ENCODE measurements around the gene FAM114A1. TPM values are rescaled to one million over a fixed set of nuclear protein-coding genes. Genes with fewer than 3 reads are reported as not detected.

Gene FAM114A1
- total RNA-seq, 1 donor from 2014 or later: 159 TPM

DNA sequence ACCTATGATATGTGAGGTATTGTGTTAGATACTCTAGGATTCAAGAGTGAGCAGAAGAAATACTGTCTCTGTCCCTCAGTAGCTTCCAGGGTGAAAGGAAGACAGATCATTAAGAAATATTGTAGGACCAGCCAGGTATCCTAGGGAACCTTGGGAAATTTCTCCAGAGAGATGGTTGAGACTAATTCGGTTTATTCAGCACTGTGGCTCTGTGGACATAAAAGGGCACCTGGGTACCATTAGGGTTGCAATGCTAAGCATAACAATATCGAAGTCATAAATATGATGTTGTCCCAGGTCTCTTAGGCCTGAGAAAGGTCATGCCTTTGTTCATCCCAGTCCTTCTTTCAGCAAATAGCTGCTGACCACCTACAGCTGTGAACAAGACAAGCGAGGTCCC, 61.0 kb downstream of the FAM114A1 start:
- no peak overlapping the region for H3K4me2 ChIP-seq (ENCODE audit: low read length)
- H3K4me1 Mint-ChIP-seq (ENCODE audit: low read depth, unreplicated experiment): peaks cover 2% of the 10 kb centered on the region
- no peak overlapping the region for H3K27ac Mint-ChIP-seq (ENCODE audit: unreplicated experiment)
- TF ChIP-seq EZH2 (IDR thresholded peaks at IDR 0.05; ENCODE audit: insufficient read depth, low read length): no peak
- TF ChIP-seq, protein P1, sequence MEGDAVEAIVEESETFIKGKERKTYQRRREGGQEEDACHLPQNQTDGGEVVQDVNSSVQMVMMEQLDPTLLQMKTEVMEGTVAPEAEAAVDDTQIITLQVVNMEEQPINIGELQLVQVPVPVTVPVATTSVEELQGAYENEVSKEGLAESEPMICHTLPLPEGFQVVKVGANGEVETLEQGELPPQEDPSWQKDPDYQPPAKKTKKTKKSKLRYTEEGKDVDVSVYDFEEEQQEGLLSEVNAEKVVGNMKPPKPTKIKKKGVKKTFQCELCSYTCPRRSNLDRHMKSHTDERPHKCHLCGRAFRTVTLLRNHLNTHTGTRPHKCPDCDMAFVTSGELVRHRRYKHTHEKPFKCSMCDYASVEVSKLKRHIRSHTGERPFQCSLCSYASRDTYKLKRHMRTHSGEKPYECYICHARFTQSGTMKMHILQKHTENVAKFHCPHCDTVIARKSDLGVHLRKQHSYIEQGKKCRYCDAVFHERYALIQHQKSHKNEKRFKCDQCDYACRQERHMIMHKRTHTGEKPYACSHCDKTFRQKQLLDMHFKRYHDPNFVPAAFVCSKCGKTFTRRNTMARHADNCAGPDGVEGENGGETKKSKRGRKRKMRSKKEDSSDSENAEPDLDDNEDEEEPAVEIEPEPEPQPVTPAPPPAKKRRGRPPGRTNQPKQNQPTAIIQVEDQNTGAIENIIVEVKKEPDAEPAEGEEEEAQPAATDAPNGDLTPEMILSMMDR (IDR thresholded peaks at IDR 0.05; ENCODE audit: insufficient read depth, low read depth, low read length): no peak
- peaks cover 21% of the 10 kb centered on the region for H3K36me3 Mint-ChIP-seq (ENCODE audit: low read depth, unreplicated experiment)
- H3K4me3 Mint-ChIP-seq (ENCODE audit: unreplicated experiment): no peak overlapping the region
- no peak overlapping the region for H3K9ac ChIP-seq (ENCODE audit: low read length)
- no peaks in the 10 kb centered on the region for H3K27me3 ChIP-seq (ENCODE audit: insufficient read depth, low read length)
- H3K4me3 ChIP-seq (ENCODE audit: insufficient read depth, low read depth, low read length): no peak overlapping the region
- no peaks in the 10 kb centered on the region for H3K9me3 ChIP-seq (ENCODE audit: insufficient read depth, low read depth, low read length)
- no peak overlapping the region for H2AFZ ChIP-seq (ENCODE audit: low read depth, low read length)
- H4K20me1 ChIP-seq (ENCODE audit: insufficient read depth, low read length): peaks cover 32% of the 10 kb centered on the region
- H3K4me1 ChIP-seq (ENCODE audit: insufficient read depth, low read length): no peaks in the 10 kb centered on the region
- H3K9me3 Mint-ChIP-seq (ENCODE audit: unreplicated experiment): no peaks in the 10 kb centered on the region
- peaks cover 75% of the 10 kb centered on the region for H3K36me3 ChIP-seq (ENCODE audit: insufficient read depth, low read length)
- no peaks in the 10 kb centered on the region for H3K27me3 Mint-ChIP-seq (ENCODE audit: low read depth, unreplicated experiment)
- FAIRE-seq (no peak), DNase-seq (ENCODE audit: low read depth) (no peak)
- no peaks in the 10 kb centered on the region for H3K79me2 ChIP-seq (ENCODE audit: insufficient read depth, low read length)
- no peak overlapping the region for H3K27ac ChIP-seq (ENCODE audit: low read depth, low read length)

DNA sequence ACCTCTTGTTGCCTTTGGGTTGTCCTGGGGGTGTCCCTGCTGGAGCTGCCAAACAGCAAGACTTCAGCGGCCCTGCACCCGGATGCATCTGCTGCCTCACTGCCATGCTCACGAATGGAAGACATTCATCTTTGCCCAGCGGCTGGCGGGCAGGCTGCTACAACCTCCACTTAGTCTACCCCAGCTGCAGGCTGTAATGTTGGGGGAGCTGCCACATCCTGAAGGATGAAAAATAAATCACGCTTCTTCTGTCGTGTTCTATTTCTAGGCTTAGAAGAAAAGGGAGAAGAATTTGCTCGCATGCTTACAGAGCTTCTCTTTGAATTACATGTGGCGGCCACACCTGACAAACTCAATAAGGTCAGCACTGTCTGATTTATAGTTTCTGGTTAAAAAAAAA, 61.4 kb downstream of the FAM114A1 start:
- Mint-ChIP-seq H3K27me3 (ENCODE audit: low read depth, unreplicated experiment) (no peaks in the 10 kb centered on the region), H3K27ac (ENCODE audit: unreplicated experiment) (no peak overlapping the region), H3K4me3 (ENCODE audit: unreplicated experiment) (no peak overlapping the region), H3K36me3 (ENCODE audit: low read depth, unreplicated experiment) (peaks cover 24% of the 10 kb centered on the region), H3K9me3 (ENCODE audit: unreplicated experiment) (no peaks in the 10 kb centered on the region), H3K4me1 (ENCODE audit: low read depth, unreplicated experiment) (no peaks in the 10 kb centered on the region)
- H3K79me2 ChIP-seq (ENCODE audit: insufficient read depth, low read length): no peaks in the 10 kb centered on the region
- H3K27me3 ChIP-seq (ENCODE audit: insufficient read depth, low read length): no peaks in the 10 kb centered on the region
- H3K4me1 ChIP-seq (ENCODE audit: insufficient read depth, low read length): no peaks in the 10 kb centered on the region
- H4K20me1 ChIP-seq (ENCODE audit: insufficient read depth, low read length): peaks cover 31% of the 10 kb centered on the region
- no peak overlapping the region for H3K27ac ChIP-seq (ENCODE audit: low read depth, low read length)
- no peaks in the 10 kb centered on the region for H3K9me3 ChIP-seq (ENCODE audit: insufficient read depth, low read depth, low read length)
- H3K9ac ChIP-seq (ENCODE audit: low read length): no peak overlapping the region
- no peak overlapping the region for H2AFZ ChIP-seq (ENCODE audit: low read depth, low read length)
- H3K4me3 ChIP-seq (ENCODE audit: insufficient read depth, low read depth, low read length): no peak overlapping the region
- H3K36me3 ChIP-seq (ENCODE audit: insufficient read depth, low read length): peaks cover 75% of the 10 kb centered on the region
- DNase-seq (ENCODE audit: low read depth): no peak
- no peak overlapping the region for H3K4me2 ChIP-seq (ENCODE audit: low read length)
- TF ChIP-seq, protein P1 (IDR thresholded peaks at IDR 0.05; ENCODE audit: insufficient read depth, low read depth, low read length): no peak
- TF ChIP-seq EZH2 (IDR thresholded peaks at IDR 0.05; ENCODE audit: insufficient read depth, low read length): no peak
- no peak for FAIRE-seq

DNA sequence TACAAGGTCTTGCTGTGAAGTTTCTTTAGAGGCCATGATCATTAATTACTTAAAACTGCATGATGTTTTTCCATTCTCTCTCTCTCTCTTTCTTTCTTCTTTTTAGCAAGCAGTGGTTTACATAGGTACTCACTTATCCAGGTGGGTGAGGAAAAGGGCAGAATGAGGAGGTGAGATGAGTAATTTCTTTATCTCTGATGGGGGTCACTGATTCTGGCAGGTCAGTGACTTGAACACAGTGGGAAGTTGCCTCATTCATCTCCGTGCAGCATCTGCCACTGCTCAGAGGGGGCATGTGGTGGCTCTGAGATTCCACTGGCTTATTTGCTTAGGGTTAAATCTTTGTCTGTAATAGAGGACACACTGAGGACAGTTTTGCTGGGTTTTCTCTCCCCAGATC, 62.6 kb downstream of the FAM114A1 start:
- Mint-ChIP-seq H3K4me3 (ENCODE audit: unreplicated experiment) (no peak overlapping the region), H3K27ac (ENCODE audit: unreplicated experiment) (peak overlapping the region; percentile 16), H3K9me3 (ENCODE audit: unreplicated experiment) (no peaks in the 10 kb centered on the region), H3K36me3 (ENCODE audit: low read depth, unreplicated experiment) (peaks cover 27% of the 10 kb centered on the region), H3K27me3 (ENCODE audit: low read depth, unreplicated experiment) (no peaks in the 10 kb centered on the region), H3K4me1 (ENCODE audit: low read depth, unreplicated experiment) (no peaks in the 10 kb centered on the region)
- H3K27ac ChIP-seq (ENCODE audit: low read depth, low read length): no peak overlapping the region
- no peaks in the 10 kb centered on the region for H3K9me3 ChIP-seq (ENCODE audit: insufficient read depth, low read depth, low read length)
- TF ChIP-seq, protein P1 (IDR thresholded peaks at IDR 0.05; ENCODE audit: insufficient read depth, low read depth, low read length): no peak
- no peak for TF ChIP-seq EZH2 (IDR thresholded peaks at IDR 0.05; ENCODE audit: insufficient read depth, low read length)
- no peak overlapping the region for H3K4me3 ChIP-seq (ENCODE audit: insufficient read depth, low read depth, low read length)
- peaks cover 23% of the 10 kb centered on the region for H4K20me1 ChIP-seq (ENCODE audit: insufficient read depth, low read length)
- H3K36me3 ChIP-seq (ENCODE audit: insufficient read depth, low read length): peaks cover 68% of the 10 kb centered on the region
- H3K4me2 ChIP-seq (ENCODE audit: low read length): no peak overlapping the region
- DNase-seq (ENCODE audit: low read depth): no peak
- FAIRE-seq: no peak
- H2AFZ ChIP-seq (ENCODE audit: low read depth, low read length): no peak overlapping the region
- H3K9ac ChIP-seq (ENCODE audit: low read length): no peak overlapping the region
- no peaks in the 10 kb centered on the region for H3K27me3 ChIP-seq (ENCODE audit: insufficient read depth, low read length)
- no peaks in the 10 kb centered on the region for H3K4me1 ChIP-seq (ENCODE audit: insufficient read depth, low read length)
- H3K79me2 ChIP-seq (ENCODE audit: insufficient read depth, low read length): no peaks in the 10 kb centered on the region
